Right lobe of liver (tissue), 6 donors: ENCODE results near the gene TATDN3. TPM values are rescaled to one million over a fixed set of nuclear protein-coding genes. Genes with fewer than 3 reads are reported as not detected.

Experiments
- ATAC-seq, 4 donors: fragments of 200-7000 bp; cut with Tn5 transposase; one replicate each; pipeline ENCODE4 v1.9.1; 2020; ENCODE audit warnings: mild to moderate bottlenecking in 4 of 4, moderate library complexity in 4 of 4
- DNase-seq, 3 donors: peaks; one replicate each; pipeline ENCODE4 v3.0.0-alpha.2; 2020
- H3K27ac ChIP-seq, 3 donors: fragments of 200-600 bp; one replicate each; pipeline ENCODE4 v1.8.0; 2022
- H3K27me3 ChIP-seq, 2 donors: fragments of 200-600 bp; one replicate each; pipeline ENCODE4 v1.8.0; 2022
- H3K36me3 ChIP-seq, 4 donors: fragments of 200-600 bp; sonication (generic) in 1 of 4; one replicate each; pipeline versions ENCODE4 v1.5.1 to v1.8.0; 2017 to 2022; ENCODE audit warnings: control low read depth in 1 of 4
- H3K4me1 ChIP-seq, 4 donors: fragments of 200-600 bp; sonication (generic) in 1 of 4; one replicate each; pipeline versions ENCODE4 v1.5.1 to v1.8.0; 2017 to 2022; ENCODE audit warnings: control low read depth in 1 of 4
- H3K4me3 ChIP-seq, 3 donors: fragments of 200-600 bp; one replicate each; pipeline ENCODE4 v1.8.0; 2022
- H3K9me3 ChIP-seq, 4 donors: fragments of 200-600 bp; sonication (generic) in 1 of 4; one replicate each; pipeline versions ENCODE4 v1.5.1 to v1.8.0; 2017 to 2022; ENCODE audit warnings: control low read depth in 1 of 4
- POLR2A ChIP-seq: fragments of 450-650 bp; IDR thresholded peaks from one replicate; pipeline ENCODE4 v1.6.1; 2017; ENCODE audit warnings: antibody characterized with exemption, mild to moderate bottlenecking
- WGBS: methylation state at CpG from one replicate; pipeline ENCODE4 v1.1.6; 2018; ENCODE audit warnings: low coverage, low lambda C conversion rate; ENCODE audit not compliant: insufficient coverage; ENCODE audit errors: missing lambda C conversion rate; 5-methylcytosine and 5-hydroxymethylcytosine counted together
- intact Hi-C, 2 donors: fragments of 100-400 bp; cut with DNase I; formaldehyde crosslinking; loops; one replicate each; pipeline versions ENCODE4 v1.11.2 to v1.14.1; 2022
- total RNA-seq, 6 experiments: library from RNA; depleted of rRNA in 2 of 6; stranded (reverse); fragments of >200 nt in 2 of 6; fragmentation: NEBNext Ultra II Directional in 3 of 6; extraction: Animal tissue kit (Norgen Biotek cat#: 25700) in 3 of 6; gene quantifications; one replicate each; pipeline versions ENCODE4 v1.1.0 to v1.2.4, GENCODE V29; 2016 to 2023
- TF ChIP-seq, protein P1 (sequence below), 4 donors: fragments of 200-600 bp in 3 of 4; fragments of 450-650 bp in 1 of 4; IDR thresholded peaks; one replicate each; pipeline versions ENCODE4 v1.5.1 to v1.8.0; 2016 to 2022; ENCODE audit warnings: antibody characterized with exemption in 4 of 4, mild to moderate bottlenecking in 2 of 4
- donor health status: DM: no; HTN: yes; CAD: no.
- donor health status: DM: no; HTN: no; CAD: no.
- donor health status: DM: no; HTN: no; CAD: no.
- donor health status: DM: no; HTN: yes; CAD: no.
- donor health status: DM: no; HTN: yes; CAD: no.

The TATDN3 gene
- total RNA-seq, 6 experiments from 2014 or later: 6.0 to 9.3 (median 6.6) TPM

DNA sequence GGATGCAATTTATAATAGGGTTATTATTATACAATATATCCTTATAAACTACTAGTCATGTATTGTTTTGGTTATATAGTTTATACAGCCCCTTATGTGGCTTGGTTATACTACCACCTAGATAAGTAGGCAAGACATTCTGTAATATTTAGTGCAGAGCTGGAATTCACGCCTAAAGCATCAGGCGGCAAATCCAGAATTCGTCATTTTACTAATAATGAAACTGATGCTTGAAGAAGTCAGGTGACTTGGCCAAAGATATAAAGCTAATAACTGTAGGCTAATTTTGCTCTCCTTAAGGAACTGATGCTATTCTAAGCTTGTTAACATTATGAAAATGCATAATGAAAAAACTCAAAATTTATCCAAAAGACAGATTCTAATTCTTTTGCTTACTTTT, 10.9 kb upstream of the TATDN3 start:
- 66% methylated on average over 3 of the region's 3 CpGs for WGBS
- Histone ChIP-seq H3K27ac (no peak overlapping the region), H3K36me3 (peaks cover 0 to 44% (median 5%) of the 10 kb centered on the region in 4 donors), H3K4me3 (no peak overlapping the region), H3K27me3 (no peaks in the 10 kb centered on the region), H3K9me3 (no peaks in the 10 kb centered on the region), H3K4me1 (no peaks in the 10 kb centered on the region)
- intact Hi-C loops: loop anchor here in 1 of 2 donors (10.0 kb wide), 1 partner anchor 126 kb away; no protein-coding TSS in a partner anchor
- ATAC-seq: no peak
- DNase-seq: no peak
- TF ChIP-seq POLR2A: no peak
- TF ChIP-seq, protein P1, sequence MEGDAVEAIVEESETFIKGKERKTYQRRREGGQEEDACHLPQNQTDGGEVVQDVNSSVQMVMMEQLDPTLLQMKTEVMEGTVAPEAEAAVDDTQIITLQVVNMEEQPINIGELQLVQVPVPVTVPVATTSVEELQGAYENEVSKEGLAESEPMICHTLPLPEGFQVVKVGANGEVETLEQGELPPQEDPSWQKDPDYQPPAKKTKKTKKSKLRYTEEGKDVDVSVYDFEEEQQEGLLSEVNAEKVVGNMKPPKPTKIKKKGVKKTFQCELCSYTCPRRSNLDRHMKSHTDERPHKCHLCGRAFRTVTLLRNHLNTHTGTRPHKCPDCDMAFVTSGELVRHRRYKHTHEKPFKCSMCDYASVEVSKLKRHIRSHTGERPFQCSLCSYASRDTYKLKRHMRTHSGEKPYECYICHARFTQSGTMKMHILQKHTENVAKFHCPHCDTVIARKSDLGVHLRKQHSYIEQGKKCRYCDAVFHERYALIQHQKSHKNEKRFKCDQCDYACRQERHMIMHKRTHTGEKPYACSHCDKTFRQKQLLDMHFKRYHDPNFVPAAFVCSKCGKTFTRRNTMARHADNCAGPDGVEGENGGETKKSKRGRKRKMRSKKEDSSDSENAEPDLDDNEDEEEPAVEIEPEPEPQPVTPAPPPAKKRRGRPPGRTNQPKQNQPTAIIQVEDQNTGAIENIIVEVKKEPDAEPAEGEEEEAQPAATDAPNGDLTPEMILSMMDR (IDR thresholded peaks at IDR 0.05): no peak

DNA sequence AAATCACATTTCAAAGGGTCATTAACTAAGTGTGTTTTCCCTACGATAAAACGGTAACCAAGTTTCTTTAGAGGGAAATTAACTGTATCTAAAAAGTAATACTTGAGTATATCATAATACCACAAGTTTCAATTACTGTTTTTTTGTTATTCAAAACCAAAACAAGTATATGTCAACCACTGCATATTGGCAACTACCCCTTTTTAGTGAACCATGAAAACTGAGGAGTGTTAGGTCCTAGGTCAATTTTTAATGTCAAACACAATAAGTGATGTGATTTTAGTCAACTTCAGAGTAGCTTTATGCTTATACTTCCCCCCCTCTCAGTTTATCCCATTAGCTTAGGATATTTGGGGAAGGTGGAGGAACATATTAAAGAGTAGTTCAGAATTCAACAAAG, 10.5 kb upstream of the TATDN3 start:
- 58% methylated on average over 2 of the region's 2 CpGs for WGBS
- H3K9me3 ChIP-seq: no peaks in the 10 kb centered on the region
- intact Hi-C loops: loop anchor here in 1 of 2 donors (10.0 kb wide), 1 partner anchor 126 kb away; no protein-coding TSS in a partner anchor
- no peak overlapping the region for H3K27ac ChIP-seq
- no peak overlapping the region for H3K4me3 ChIP-seq
- no peaks in the 10 kb centered on the region for H3K4me1 ChIP-seq
- no peaks in the 10 kb centered on the region for H3K27me3 ChIP-seq
- ATAC-seq: no peak
- H3K36me3 ChIP-seq: peaks cover 0 to 45% (median 5%) of the 10 kb centered on the region in 4 donors
- DNase-seq: no peak
- TF ChIP-seq POLR2A: no peak
- TF ChIP-seq, protein P1 (IDR thresholded peaks at IDR 0.05): no peak

DNA sequence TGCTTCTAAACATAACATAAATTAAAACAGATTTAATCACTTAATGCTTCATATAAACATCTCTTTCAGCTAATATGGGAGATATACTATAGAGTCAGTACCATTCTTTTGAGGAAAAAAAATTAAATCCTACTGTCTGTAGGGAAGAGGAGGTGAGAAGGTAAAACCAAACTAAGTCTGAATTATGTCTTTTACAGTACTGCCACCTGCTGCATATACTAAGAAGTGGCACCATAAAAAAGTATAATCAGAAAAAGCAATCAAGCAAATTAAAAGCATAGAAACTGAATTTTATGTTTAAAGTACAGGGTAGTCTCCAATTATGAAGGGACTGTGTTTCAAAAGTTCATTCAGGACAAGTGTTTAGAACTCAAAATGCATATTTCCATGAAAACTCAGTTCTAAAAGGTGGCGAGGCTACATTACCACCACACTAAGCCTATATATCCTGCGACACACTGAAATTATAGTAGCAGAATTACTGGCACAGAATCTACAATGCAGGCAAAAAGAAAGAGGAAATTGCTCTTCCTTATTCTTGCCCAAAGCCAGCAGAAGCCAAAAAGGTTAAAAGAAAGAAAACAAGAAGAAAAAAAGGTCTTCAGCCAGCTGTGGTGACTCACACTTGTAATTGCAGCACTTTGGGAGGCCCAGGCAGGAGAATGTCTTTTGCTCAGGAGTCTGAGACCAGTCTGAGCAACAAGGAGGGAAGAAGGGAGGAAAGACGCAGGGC, 9.1 kb upstream of the TATDN3 start:
- intact Hi-C loops: loop anchor here in 1 of 2 donors (10.0 kb wide), 1 partner anchor 128 kb away; no protein-coding TSS in a partner anchor
- H3K36me3 ChIP-seq: peaks cover 0 to 51% (median 9%) of the 10 kb centered on the region in 4 donors
- no peak for TF ChIP-seq POLR2A
- TF ChIP-seq, protein P1 (IDR thresholded peaks at IDR 0.05): peak; percentile 57 to 70 (median 62)
- no peaks in the 10 kb centered on the region for H3K9me3 ChIP-seq
- no peaks in the 10 kb centered on the region for H3K27me3 ChIP-seq
- H3K27ac ChIP-seq: no peak overlapping the region
- no peak for DNase-seq
- 77% methylated on average over 3 of the region's 3 CpGs for WGBS
- ATAC-seq: peak; percentile 62 to 90 (median 76)
- no peaks in the 10 kb centered on the region for H3K4me1 ChIP-seq
- no peak overlapping the region for H3K4me3 ChIP-seq

DNA sequence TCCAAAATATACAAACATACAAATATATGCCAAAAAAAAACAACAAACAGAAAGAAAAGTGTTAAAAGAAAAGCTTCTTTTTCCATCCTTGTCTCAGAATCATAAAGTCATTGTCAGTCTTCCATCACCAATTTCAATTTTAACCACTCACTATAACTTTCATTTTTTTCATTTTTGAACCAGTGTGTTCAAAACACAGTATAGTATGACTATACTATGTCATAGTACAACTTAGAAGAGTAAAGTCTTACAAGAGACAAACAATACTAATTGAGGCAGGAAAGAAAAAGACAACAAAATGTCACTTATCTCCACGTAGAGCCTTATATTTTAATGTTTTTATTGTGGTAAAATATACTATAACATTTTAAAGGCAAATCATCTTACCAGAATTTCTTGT, 7.7 kb upstream of the TATDN3 start:
- H3K4me1 ChIP-seq: no peaks in the 10 kb centered on the region
- intact Hi-C loops: loop anchor here in 1 of 2 donors (10.0 kb wide), 1 partner anchor 129 kb away; no protein-coding TSS in a partner anchor
- DNase-seq (no peak), ATAC-seq (no peak)
- no peaks in the 10 kb centered on the region for H3K27me3 ChIP-seq
- H3K9me3 ChIP-seq: no peaks in the 10 kb centered on the region
- H3K36me3 ChIP-seq: peaks cover 0 to 51% (median 9%) of the 10 kb centered on the region in 4 donors
- no peak overlapping the region for H3K27ac ChIP-seq
- no peak overlapping the region for H3K4me3 ChIP-seq
- WGBS: 68% methylated on average over 1 of the region's 1 CpG
- TF ChIP-seq, protein P1 (IDR thresholded peaks at IDR 0.05): no peak
- TF ChIP-seq POLR2A: no peak
